HG02678 (cell line): ENCODE data around the gene LASP1.
"Not testable (repeated sequence)": the region's sequence is repeated elsewhere in the genome, so short reads cannot be mapped to it uniquely, and the experiment has no call there.

ENCODE experiments used
- ATAC-seq: cut with Tn5 transposase; IDR thresholded peaks from one replicate; pipeline ENCODE4 v1.9.1; 2021; ENCODE audit warnings: mild to moderate bottlenecking, moderate library complexity; ENCODE audit not compliant: unreplicated experiment

LASP1 gene

GRCh38 chr17:38925263-38925995, 55.6 kb downstream of the LASP1 start, which contains the start of gene LASP1NB:
Gene LASP1NB (plus strand): TSS chr17:38925614.
- ATAC-seq: no peak

- ATAC-seq: no peak
Measured at GRCh38 chr17:38926293-38927070, 56.6 kb downstream of the LASP1 start.

GRCh38 chr17:38930782-38931181, 60.9 kb downstream of the LASP1 start:
- not testable (repeated sequence) for ATAC-seq

- ATAC-seq: not testable (repeated sequence)
Measured at GRCh38 chr17:38933962-38934361, 64.1 kb downstream of the LASP1 start.

GRCh38 chr17:38939987-38940386, 70.1 kb downstream of the LASP1 start:
- no peak for ATAC-seq

- no peak for ATAC-seq
Measured at GRCh38 chr17:38940404-38940803, 70.5 kb downstream of the LASP1 start.

GRCh38 chr17:38942696-38943334, 73.0 kb downstream of the LASP1 start:
- no peak for ATAC-seq

- ATAC-seq: no peak
Measured at GRCh38 chr17:38943607-38944006, 73.7 kb downstream of the LASP1 start.

DNA sequence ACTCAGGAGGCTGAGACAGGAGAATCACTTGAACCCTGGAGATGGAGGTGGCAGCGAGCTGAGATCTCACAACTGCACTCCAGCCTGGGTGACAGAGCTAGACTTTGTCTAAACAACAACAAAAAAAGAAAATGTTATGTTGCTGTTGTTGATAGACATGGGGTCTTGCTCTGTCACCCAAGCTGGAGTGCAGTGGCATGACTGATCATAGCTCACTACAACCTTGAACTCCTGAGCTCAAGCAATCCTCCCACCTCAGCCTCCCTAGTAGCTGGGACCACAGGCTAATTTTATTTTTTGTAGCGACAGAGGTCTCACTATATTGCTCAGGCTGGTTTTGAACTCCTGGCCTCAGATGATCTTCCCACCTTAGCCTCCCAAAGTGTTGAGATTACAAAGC, 77.3 kb downstream of the LASP1 start:
- no peak for ATAC-seq

DNA sequence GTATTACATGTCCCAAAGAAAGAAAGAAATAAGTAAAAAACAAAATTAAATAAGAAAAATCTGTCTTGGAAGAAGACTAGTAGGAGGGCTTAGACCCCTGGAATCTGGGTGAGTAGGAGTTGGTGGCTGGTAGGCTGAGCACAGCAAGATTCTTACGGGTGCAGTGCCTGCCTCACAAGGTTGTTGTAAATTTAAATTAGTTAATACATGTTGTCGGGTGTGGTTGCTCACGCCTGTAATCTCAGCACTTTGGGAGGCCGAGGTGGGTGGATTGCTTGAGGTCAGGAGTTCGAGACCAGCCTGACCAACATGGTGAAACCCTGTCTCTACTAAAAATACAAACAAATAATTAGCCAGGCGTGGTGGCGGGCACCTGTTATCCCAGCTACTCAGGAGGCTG, 83.9 kb downstream of the LASP1 start:
- ATAC-seq: not testable (repeated sequence)

DNA sequence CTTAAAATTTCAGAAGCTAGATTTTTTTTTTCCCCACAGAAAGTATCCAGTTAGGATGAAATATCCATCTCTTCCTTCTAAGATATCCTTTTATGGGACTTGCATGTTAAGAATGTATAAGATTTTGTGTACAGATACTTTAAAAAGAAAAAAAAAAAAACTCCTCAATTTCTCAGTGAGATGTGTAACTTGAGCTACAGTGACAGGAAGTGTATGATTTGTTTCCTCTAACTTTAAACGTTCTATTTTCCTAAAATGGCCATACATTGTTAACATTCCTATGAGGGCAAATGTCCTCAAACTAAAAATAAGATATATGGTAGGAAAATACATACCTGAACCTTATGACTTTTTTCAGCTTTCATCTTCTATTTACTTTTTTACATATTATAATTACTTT, 88.5 kb downstream of the LASP1 start:
- ATAC-seq: no peak

DNA sequence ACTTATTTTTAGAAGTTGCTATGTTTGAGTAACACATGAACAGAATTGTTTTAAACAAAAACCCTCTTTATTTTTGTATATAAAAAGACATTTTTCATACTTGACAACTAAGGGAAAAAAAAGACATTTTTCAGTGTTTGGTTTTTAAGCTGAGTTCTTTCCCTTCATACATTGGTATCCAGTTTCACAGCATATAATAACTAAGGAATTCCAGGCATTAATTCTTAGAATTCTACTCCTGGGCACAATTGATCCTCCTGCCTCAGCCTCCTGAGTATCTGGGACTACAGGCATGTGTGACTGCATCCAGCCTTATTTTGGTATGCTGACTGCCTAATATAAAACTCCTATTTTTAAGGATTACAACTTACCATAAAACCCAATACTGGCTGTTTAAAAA, 88.9 kb downstream of the LASP1 start:
- no peak for ATAC-seq

- no peak for ATAC-seq
Measured at GRCh38 chr17:38959508-38959907, 89.7 kb downstream of the LASP1 start.

- ATAC-seq: no peak
Measured at GRCh38 chr17:38960402-38960801, 90.5 kb downstream of the LASP1 start.

DNA sequence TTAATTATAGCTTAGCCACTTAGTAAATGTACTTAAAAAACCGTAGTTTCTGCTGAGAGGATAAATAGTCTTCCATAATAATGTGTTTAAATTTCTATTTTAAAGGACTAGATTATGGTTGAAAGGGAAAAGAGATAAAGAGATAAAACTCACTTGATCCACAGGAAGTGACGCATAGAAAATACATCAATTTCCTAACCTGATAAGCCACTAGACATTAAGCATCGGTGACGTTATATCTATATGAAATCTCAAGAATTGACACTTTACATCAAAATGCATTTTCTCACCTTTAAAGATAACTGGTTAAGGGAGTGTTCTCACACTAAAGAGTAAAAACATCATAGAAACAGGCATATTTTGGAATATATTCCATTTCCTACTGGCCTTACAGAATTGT, 91.6 kb downstream of the LASP1 start:
- ATAC-seq: no peak

DNA sequence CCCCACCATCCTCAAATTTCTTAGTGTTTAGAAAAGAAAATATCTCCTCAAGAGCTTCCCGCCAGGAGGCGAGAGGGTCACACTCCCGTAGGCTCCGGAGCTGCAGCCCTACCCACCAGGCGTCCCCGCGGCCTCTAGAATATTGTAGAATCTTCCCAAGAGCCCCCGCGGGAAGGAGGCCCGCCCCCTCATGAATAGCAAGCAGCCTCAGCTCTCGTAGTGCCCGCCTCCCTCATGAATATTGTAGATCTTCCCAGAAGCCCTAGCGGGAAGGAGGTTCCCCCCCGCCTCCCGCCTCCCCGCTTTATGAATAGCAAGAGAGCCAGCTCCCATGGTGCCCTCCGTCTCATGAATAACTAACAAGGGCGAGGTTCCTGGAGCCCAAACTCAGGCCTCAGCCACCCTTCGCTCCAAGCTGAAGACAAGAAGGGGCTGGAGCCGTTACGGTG, 97.5 kb downstream of the LASP1 start, which contains the start of gene FBXO47:
FBXO47 (minus strand) TSS at position 114 of the 449 bp plus-strand sequence. CDS start 4,378 bp downstream, outside the sequence.
- peak; percentile 77 for ATAC-seq

DNA sequence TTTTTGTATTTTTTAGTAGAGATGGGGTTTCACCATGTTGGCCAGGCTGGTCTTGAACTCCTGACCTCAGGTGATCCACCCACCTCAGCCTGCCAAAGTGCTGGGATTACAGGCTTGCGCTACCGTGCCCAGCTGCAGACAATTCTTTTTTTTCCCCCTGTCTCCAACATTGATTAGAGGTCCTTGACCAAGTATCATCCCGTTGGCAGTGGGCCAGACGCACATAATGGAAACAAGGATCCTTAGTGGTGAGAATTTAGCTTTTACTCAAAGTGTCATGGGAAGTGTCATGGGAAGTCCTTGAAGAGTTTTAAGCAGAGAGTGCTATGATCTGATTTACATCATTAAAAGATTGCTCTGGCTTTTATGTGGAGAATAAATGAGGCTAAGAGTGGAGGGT, 99.4 kb downstream of the LASP1 start:
- ATAC-seq: no peak

- no peak for ATAC-seq
Measured at GRCh38 chr17:38970128-38970527, 100.3 kb downstream of the LASP1 start.

DNA sequence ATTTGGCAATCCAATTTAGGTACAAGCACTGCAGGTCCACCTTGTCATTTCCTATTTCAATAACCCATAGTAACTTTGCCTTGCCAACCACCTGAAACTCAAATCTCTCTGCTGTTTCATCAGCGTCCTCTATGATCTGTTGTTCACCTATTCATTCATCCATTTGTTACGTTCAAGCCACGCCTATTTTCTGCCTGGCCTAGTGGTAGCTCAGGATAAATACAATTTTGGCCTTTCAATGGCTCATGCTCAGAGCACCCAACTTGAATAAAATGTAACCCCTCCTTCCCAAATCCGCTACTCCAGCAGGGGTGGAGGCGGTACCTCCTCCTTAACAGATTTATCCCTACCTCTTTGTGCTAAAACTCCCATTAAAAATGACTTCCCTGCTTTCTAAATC, 100.9 kb downstream of the LASP1 start:
- ATAC-seq: no peak
